Gastrocnemius medialis (tissue), 4 donors: ENCODE measurements around the gene CTTNBP2NL. TPM values are rescaled to one million over a fixed set of nuclear protein-coding genes. Genes with fewer than 3 reads are reported as not detected.
"Not testable (repeated sequence)": the region's sequence is repeated elsewhere in the genome, so short reads cannot be mapped to it uniquely, and the experiment has no call there.

Source experiments
- ATAC-seq, 2 donors: fragments of 150-250 bp; one replicate each; pipeline ENCODE4 v1.9.1; 2016
- DNase-seq, 2 donors: peaks; one replicate each; pipeline ENCODE4 v3.0.0-alpha.2; 2019
- H3K27ac ChIP-seq, 4 donors: fragments of 200-600 bp; sonication (generic); 1 replicate in 1 of 4; 2 replicates in 3 of 4; pipeline ENCODE4 v1.5.1; 2016 to 2018; ENCODE audit warnings: mild to moderate bottlenecking in 2 of 4, moderate library complexity in 1 of 4
- H3K27me3 ChIP-seq, 3 donors: fragments of 200-600 bp; sonication (generic) in 2 of 3; 1 replicate in 1 of 3; 2 replicates in 2 of 3; pipeline versions ENCODE4 v1.5.1 to v1.6.0; 2016 to 2019; ENCODE audit warnings: mild to moderate bottlenecking in 1 of 3, moderate library complexity in 1 of 3
- H3K36me3 ChIP-seq, 2 donors: fragments of 200-600 bp; sonication (generic) in 1 of 2; one replicate each; pipeline ENCODE4 v1.5.1; 2017 to 2018
- H3K4me1 ChIP-seq, 2 donors: fragments of 200-600 bp; sonication (generic) in 1 of 2; one replicate each; pipeline ENCODE4 v1.5.1; 2016 to 2017; ENCODE audit warnings: mild to moderate bottlenecking in 2 of 2
- H3K4me3 ChIP-seq, 4 donors: fragments of 200-600 bp; sonication (generic) in 3 of 4; 1 replicate in 1 of 4; 2 replicates in 3 of 4; pipeline ENCODE4 v1.5.1; 2016 to 2019; ENCODE audit warnings: mild to moderate bottlenecking in 2 of 4
- H3K9me3 ChIP-seq, 3 donors: fragments of 200-600 bp; sonication (generic) in 2 of 3; 1 replicate in 1 of 3; 2 replicates in 2 of 3; pipeline ENCODE4 v1.5.1; 2016 to 2019
- POLR2A ChIP-seq, 2 donors: fragments of 450-650 bp; IDR thresholded peaks; one replicate each; pipeline ENCODE4 v1.6.1; 2017; ENCODE audit warnings: antibody characterized with exemption in 2 of 2, mild to moderate bottlenecking in 2 of 2, moderate library complexity in 2 of 2
- in situ Hi-C, 4 donors: fragments of 200-750 bp; cut with MboI; loops; one replicate each; pipeline versions ENCODE4 v1.15.0 to v1.8.0; 2017; ENCODE audit warnings: low sequenced_read_pairs in 4 of 4
- intact Hi-C: fragments of 100-400 bp; cut with DNase I; formaldehyde crosslinking; loops from one replicate; pipeline ENCODE4 v1.15.1; 2023; ENCODE audit warnings: low total_unique reads
- total RNA-seq, 4 donors: library from RNA; depleted of rRNA; stranded (reverse); fragments of >200 nt; gene quantifications; one replicate each; pipeline versions ENCODE4 v1.1.0 to v1.2.3, GENCODE V29; 2016
- TF ChIP-seq, protein P1 (sequence below), 5 experiments: fragments of 450-650 bp in 3 of 5; fragments of 200-600 bp in 2 of 5; sonication (generic) in 2 of 5; IDR thresholded peaks in 4 of 5; conservative IDR thresholded peaks in 1 of 5; 1 replicate in 4 of 5; 2 replicates in 1 of 5; pipeline ENCODE4 v1.5.1; 2016 to 2019; ENCODE audit warnings: antibody characterized with exemption in 5 of 5, mild to moderate bottlenecking in 3 of 5, moderate library complexity in 3 of 5

CTTNBP2NL gene
- total RNA-seq, 4 donors from 2014 or later: 2.6 to 7.2 (median 3.9) TPM

DNA sequence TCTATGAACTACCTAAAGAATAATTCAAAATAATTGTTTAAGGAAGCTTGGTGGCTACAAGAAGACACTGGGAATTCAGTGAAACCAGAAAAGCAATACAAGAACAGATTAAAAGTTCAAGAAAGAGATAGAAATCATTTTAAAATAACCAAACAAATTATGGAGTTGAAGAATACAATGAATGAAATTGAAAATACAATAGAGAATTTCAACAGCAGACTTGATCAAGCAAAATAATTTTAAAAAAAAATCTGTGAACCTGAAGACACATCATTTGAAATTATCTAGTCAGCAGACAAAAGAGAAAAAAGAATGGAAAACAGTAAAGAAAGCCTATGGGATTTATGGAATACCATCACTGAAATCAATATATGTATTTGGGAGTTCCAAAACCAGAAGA is 81.5 kb downstream of the CTTNBP2NL start:
- H3K9me3 ChIP-seq: peaks cover 0 to 13% (median 5%) of the 10 kb centered on the region in 3 donors
- no peaks in the 10 kb centered on the region for H3K36me3 ChIP-seq
- peak overlapping the region in 1 of 4 donors; percentile 18 for H3K4me3 ChIP-seq
- ATAC-seq: no peak
- intact Hi-C loops: no loop called here
- H3K4me1 ChIP-seq: no peaks in the 10 kb centered on the region
- H3K27me3 ChIP-seq: no peaks in the 10 kb centered on the region
- no peak overlapping the region for H3K27ac ChIP-seq
- TF ChIP-seq, protein P1, sequence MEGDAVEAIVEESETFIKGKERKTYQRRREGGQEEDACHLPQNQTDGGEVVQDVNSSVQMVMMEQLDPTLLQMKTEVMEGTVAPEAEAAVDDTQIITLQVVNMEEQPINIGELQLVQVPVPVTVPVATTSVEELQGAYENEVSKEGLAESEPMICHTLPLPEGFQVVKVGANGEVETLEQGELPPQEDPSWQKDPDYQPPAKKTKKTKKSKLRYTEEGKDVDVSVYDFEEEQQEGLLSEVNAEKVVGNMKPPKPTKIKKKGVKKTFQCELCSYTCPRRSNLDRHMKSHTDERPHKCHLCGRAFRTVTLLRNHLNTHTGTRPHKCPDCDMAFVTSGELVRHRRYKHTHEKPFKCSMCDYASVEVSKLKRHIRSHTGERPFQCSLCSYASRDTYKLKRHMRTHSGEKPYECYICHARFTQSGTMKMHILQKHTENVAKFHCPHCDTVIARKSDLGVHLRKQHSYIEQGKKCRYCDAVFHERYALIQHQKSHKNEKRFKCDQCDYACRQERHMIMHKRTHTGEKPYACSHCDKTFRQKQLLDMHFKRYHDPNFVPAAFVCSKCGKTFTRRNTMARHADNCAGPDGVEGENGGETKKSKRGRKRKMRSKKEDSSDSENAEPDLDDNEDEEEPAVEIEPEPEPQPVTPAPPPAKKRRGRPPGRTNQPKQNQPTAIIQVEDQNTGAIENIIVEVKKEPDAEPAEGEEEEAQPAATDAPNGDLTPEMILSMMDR (IDR thresholded peaks at IDR 0.05 in 4 of 5, conservative IDR thresholded peaks at IDR 0.05 in 1 of 5): no peak
- TF ChIP-seq POLR2A (IDR thresholded peaks at IDR 0.05): no peak
- DNase-seq: no peak
- in situ Hi-C loops: no loop called here

DNA sequence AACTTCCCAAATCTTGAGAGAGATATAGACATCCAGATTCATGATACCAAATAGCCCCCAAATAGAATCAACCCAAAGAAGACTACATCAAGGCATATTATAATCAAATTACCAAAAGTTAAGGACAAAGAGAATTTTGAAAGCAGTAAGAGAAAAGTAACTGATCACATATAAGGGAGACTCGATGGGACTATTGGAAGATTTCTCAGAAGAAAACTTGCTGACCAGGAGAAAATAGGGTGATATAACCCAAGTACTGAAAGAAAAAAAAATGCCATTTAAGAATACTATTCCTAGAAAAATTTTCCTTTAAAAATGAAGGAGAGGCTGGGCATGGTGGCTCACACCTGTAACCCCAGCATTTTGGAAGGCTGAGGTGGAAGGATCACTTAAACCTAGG is 82.3 kb downstream of the CTTNBP2NL start:
- in situ Hi-C loops (no loop called here), intact Hi-C loops (no loop called here)
- no peaks in the 10 kb centered on the region for H3K27me3 ChIP-seq
- no peak for ATAC-seq
- H3K9me3 ChIP-seq: peaks cover 0 to 13% (median 5%) of the 10 kb centered on the region in 3 donors
- no peaks in the 10 kb centered on the region for H3K4me1 ChIP-seq
- DNase-seq: no peak
- no peak overlapping the region for H3K27ac ChIP-seq
- no peak overlapping the region for H3K4me3 ChIP-seq
- no peaks in the 10 kb centered on the region for H3K36me3 ChIP-seq
- TF ChIP-seq POLR2A (IDR thresholded peaks at IDR 0.05): no peak
- TF ChIP-seq, protein P1 (IDR thresholded peaks at IDR 0.05 in 4 of 5, conservative IDR thresholded peaks at IDR 0.05 in 1 of 5): no peak

DNA sequence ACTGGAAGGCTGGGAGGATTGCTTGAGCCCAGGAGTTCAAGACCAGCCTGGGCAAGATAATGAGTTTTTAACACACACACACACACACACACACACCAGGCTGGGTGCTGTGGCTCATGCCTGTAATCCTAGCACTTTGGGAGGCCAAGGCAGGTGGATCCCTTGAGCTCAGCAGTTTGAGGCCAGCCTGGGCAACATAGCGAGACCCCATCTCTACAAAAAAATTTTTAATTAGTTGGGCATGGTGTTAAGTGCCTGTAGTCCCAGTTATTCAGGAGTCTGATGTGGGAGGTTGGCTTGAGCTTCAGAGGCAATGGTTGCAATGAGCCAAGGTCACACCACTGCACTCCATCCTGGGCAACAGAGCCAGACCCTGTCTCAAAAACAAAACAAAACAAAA is 90.0 kb downstream of the CTTNBP2NL start:
- H3K4me3 ChIP-seq, ATAC-seq, DNase-seq, H3K27ac ChIP-seq, H3K27me3 ChIP-seq, H3K36me3 ChIP-seq, H3K4me1 ChIP-seq, intact Hi-C loops, H3K9me3 ChIP-seq, in situ Hi-C loops: not testable (repeated sequence)

DNA sequence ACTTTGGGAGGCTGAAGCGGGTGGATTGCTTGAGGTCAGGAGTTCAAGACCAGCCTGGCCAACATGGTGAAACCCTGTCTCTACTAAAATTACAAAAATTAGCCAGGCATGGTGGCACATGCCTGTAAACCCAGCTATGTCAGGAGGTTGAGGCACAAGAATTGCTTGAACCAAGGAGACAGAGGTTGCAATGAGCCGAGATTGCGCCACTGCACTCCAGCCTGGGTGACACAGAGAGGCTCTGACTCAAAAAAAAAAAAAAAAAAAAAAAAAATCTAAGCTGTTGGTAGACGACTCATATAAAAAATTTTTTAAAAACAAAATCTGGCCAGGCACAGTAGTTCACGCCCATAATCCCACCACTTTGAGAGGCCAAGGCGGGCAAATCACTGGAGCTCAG is 91.7 kb downstream of the CTTNBP2NL start:
- H3K27ac ChIP-seq, H3K36me3 ChIP-seq, in situ Hi-C loops, H3K9me3 ChIP-seq, ATAC-seq, DNase-seq, H3K4me1 ChIP-seq, intact Hi-C loops, H3K4me3 ChIP-seq, H3K27me3 ChIP-seq: not testable (repeated sequence)

DNA sequence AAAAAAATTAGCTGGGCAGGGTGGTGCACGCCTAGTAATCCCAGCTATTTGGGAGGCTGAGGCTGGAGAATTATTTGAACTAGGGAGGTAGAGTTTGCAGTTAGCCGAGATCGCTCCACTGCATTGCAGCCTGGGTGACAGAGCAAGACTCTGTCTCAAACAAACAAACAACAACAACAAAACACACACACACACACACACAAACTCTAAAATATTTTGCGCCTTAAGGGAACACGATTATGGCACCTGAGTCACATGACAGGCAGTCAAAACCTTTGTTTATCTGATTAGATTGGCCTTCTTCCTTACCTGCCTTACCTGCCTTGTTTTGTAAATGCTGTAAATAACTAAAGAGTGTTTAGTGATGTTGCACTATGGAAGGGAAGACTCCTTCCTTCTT is 92.1 kb downstream of the CTTNBP2NL start:
- no peak overlapping the region for H3K4me3 ChIP-seq
- no peaks in the 10 kb centered on the region for H3K36me3 ChIP-seq
- H3K9me3 ChIP-seq: no peaks in the 10 kb centered on the region
- no peaks in the 10 kb centered on the region for H3K27me3 ChIP-seq
- H3K4me1 ChIP-seq: no peaks in the 10 kb centered on the region
- no peak overlapping the region for H3K27ac ChIP-seq
- in situ Hi-C loops (no loop called here), intact Hi-C loops (no loop called here)
- no peak for ATAC-seq
- TF ChIP-seq POLR2A (IDR thresholded peaks at IDR 0.05): no peak
- TF ChIP-seq, protein P1 (IDR thresholded peaks at IDR 0.05 in 4 of 5, conservative IDR thresholded peaks at IDR 0.05 in 1 of 5): no peak
- DNase-seq: no peak

DNA sequence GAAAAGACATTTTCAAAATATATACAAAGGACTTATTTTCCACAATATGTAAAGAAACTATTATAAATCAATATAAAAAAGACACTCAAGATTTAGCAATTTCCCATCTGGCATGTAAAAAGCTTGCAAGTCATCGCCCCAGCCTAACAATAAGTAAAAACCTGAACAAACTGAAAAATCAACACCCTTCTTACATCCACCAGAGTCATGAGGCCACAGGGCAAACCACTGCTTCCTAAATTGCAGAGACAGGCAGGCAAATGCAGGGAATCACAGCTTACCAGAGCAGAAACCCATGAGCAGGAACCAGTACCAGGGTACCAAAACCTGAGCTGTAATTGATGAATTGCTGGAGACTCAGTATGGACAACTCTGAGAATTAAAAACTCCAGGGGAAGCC is 96.1 kb downstream of the CTTNBP2NL start:
- ATAC-seq (no peak), DNase-seq (no peak)
- H3K4me3 ChIP-seq: no peak overlapping the region
- intact Hi-C loops: no loop called here
- no peaks in the 10 kb centered on the region for H3K27me3 ChIP-seq
- in situ Hi-C loops: no loop called here
- TF ChIP-seq, protein P1 (IDR thresholded peaks at IDR 0.05 in 4 of 5, conservative IDR thresholded peaks at IDR 0.05 in 1 of 5): no peak
- no peak for TF ChIP-seq POLR2A (IDR thresholded peaks at IDR 0.05)
- no peaks in the 10 kb centered on the region for H3K36me3 ChIP-seq
- H3K4me1 ChIP-seq: no peaks in the 10 kb centered on the region
- H3K9me3 ChIP-seq: no peaks in the 10 kb centered on the region
- no peak overlapping the region for H3K27ac ChIP-seq
